GM12878 (cell line): ENCODE measurements around the gene PLPP1. TPM values are rescaled to one million over a fixed set of nuclear protein-coding genes. Genes with fewer than 3 reads are reported as not detected.

Experiments
- ATF7 ChIP-seq: fragments of 450-650 bp; IDR thresholded peaks from 2 replicates; pipeline ENCODE4 v1.6.1; 2016; ENCODE audit warnings: low read depth, mild to moderate bottlenecking
- CBX5 ChIP-seq: sonication (generic); IDR thresholded peaks from 2 replicates; pipeline ENCODE4 v1.6.1; 2016; ENCODE audit warnings: low read depth, moderate library complexity, mild to moderate bottlenecking, inconsistent platforms
- CUX1 ChIP-seq: IDR thresholded peaks from 2 replicates; pipeline ENCODE4 v1.6.1; 2012; ENCODE audit warnings: improper control_type of control experiment, low read depth, low read length; ENCODE audit not compliant: insufficient replicate concordance
- E2F4 ChIP-seq: IDR thresholded peaks from 2 replicates; pipeline ENCODE4 v1.6.1; 2012; ENCODE audit warnings: low read depth, low read length, improper control_type of control experiment
- EGR1 ChIP-seq, 2 experiments: IDR thresholded peaks; 1 replicate in 1 of 2; 2 replicates in 1 of 2; pipeline ENCODE4 v1.6.1; 2011 to 2012; ENCODE audit warnings: low read depth in 2 of 2, low read length in 2 of 2, borderline replicate concordance in 1 of 2, mild to moderate bottlenecking in 1 of 2, moderate library complexity in 1 of 2
- MLLT1 ChIP-seq: fragments of 450-650 bp; IDR thresholded peaks from 2 replicates; pipeline ENCODE4 v1.6.1; 2016; ENCODE audit warnings: mild to moderate bottlenecking
- MYB ChIP-seq: fragments of 150-350 bp; IDR thresholded peaks from 2 replicates; pipeline ENCODE4 v1.6.1; 2014; ENCODE audit warnings: mild to moderate bottlenecking, low read depth, low read length, borderline replicate concordance
- RAD21 ChIP-seq: IDR thresholded peaks from 2 replicates; pipeline ENCODE4 v1.6.1; 2011; ENCODE audit warnings: mild to moderate bottlenecking, low read depth, low read length, moderate library complexity; ENCODE audit not compliant: insufficient read depth
- RUNX3 ChIP-seq: IDR thresholded peaks from 2 replicates; pipeline ENCODE4 v1.6.1; 2012; ENCODE audit warnings: low read length, inconsistent platforms
- TCF12 ChIP-seq: IDR thresholded peaks from 2 replicates; pipeline ENCODE4 v1.6.1; 2011; ENCODE audit warnings: low read depth, mild to moderate bottlenecking, low read length
- TCF7 ChIP-seq: IDR thresholded peaks from 2 replicates; pipeline ENCODE4 v1.6.1; 2014; ENCODE audit warnings: antibody characterized with exemption, borderline replicate concordance
- ZBTB11 ChIP-seq: fragments of 450-650 bp; formaldehyde crosslinking; IDR thresholded peaks from 2 replicates; pipeline ENCODE4 v1.5.0; 2022; ENCODE audit warnings: mild to moderate bottlenecking, missing genetic modification characterization
- ZNF274 ChIP-seq: IDR thresholded peaks from one replicate; pipeline ENCODE4 v1.8.0; 2011; ENCODE audit not compliant: insufficient read length, insufficient read depth
- polyA plus RNA-seq, 11 experiments: library from polyadenylated mRNA; depleted of rRNA in 4 of 11; unstranded in 6 of 11; stranded (reverse) in 5 of 11; fragments of >200 nt; fragmentation: Nextera tagmentation in 4 of 11; fragmentation: Illumina TruSeq in 1 of 11; extraction: Ambion mirVana in 4 of 11; extraction: Trizol in 1 of 11; gene quantifications; 1 replicate in 1 of 11; 2 replicates in 10 of 11; pipeline versions ENCODE4 v1.2.1 to v1.2.3, GENCODE V29; 2011 to 2016; ENCODE audit warnings: inconsistent platforms in 2 of 11, missing spikeins in 2 of 11, low read depth in 1 of 11
- total RNA-seq, 4 experiments: library from RNA; depleted of rRNA in 3 of 4; stranded (reverse); fragments of >200 nt in 3 of 4; fragmentation: Illumina TruSeq in 1 of 4; extraction: Trizol in 1 of 4; gene quantifications; 2 replicates each; pipeline versions ENCODE4 v1.2.1 to v1.2.3, GENCODE V29; 2013 to 2021

The PLPP1 gene
- total and polyA plus RNA-seq, 10 of the 15 experiments (the other 5 are each of a cell fraction or from before 2014, with no cell fraction given): 3.0 to 11.3 (median 8.1) TPM

DNA sequence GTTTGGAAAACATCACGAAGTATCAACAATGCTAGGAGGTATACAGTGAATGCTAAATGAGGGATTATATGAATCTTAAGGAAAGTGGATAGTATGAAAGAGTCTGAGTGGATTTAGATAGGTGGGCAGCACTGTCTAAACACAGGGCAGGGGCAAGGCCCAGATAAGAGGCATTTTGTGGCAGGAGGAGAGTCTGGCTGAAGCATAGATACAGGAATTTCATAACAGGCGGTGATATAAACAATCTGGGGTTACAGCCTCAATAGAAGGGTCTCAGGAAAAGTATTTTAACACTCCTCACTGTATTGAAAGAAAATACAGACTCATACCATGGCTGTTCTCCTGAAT, 96.9 kb downstream of the PLPP1 start (continued):
- no peak for TF ChIP-seq CUX1
- TF ChIP-seq CBX5: no peak
- TF ChIP-seq ZBTB11 (CRISPR knock-in tag): no peak
- no peak for TF ChIP-seq ATF7
- TF ChIP-seq RUNX3: no peak
- TF ChIP-seq ZNF274: no peak
- TF ChIP-seq EGR1 (IDR thresholded peaks at IDR 0.05; ENCODE audit: borderline replicate concordance in 1 of 2, low read depth in 2 of 2, low read length in 2 of 2): no peak
- no peak for TF ChIP-seq RAD21
- TF ChIP-seq TCF7: no peak
- TF ChIP-seq E2F4: no peak
- TF ChIP-seq MLLT1: no peak
- no peak for TF ChIP-seq MYB
- no peak for TF ChIP-seq TCF12
